OCI-LY7 (cell line): ENCODE data around the gene ZIC2.

ENCODE experiments used
- CTCF ChIP-seq: fragments of 200-600 bp; sonication (generic); conservative IDR thresholded peaks from 2 replicates; pipeline ENCODE4 v1.5.1; 2014; ENCODE audit warnings: mild to moderate bottlenecking, antibody characterized with exemption, low read length, moderate library complexity, mixed read lengths
- EZH2phosphoT487 ChIP-seq: fragments of 200-600 bp; sonication (generic); IDR thresholded peaks from 2 replicates; pipeline ENCODE4 v1.6.1; 2018; ENCODE audit warnings: low read depth, borderline replicate concordance, mild to moderate bottlenecking, mixed run types, antibody characterized with exemption, low read length, moderate library complexity, mixed read lengths

GRCh38 chr13:99972190-99972731 is 9.3 kb upstream of the ZIC2 start:
- TF ChIP-seq CTCF, result no peak
- TF ChIP-seq EZH2phosphoT487, result no peak
